GM04504 (cell line): Measurements from ENCODE around the gene VHLL.

Experiments used
- DNase-seq: peaks from one replicate; pipeline ENCODE4 v3.0.0-alpha.2; 2012; ENCODE audit warnings: low read depth

VHLL gene

DNA sequence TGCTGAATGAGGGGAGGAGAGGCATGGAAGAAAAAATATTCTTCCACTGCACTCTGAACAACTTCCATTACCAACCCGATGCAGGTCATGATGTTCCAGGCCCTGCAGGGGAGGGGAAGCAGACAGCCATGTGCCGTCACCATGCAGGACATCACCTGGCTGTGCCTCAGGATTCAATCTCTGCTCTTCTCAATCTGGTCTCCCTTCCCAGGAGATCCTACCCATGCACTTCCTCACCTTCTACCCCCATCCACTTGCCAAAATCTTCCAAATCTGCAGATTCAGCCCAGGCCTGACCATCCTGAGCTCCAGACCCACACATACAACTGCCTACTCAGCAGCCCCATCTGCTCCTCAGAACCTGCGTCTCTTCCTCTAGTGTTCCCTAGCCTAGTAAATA is 45.5 kb downstream of the VHLL start:
- no peak for DNase-seq

DNA sequence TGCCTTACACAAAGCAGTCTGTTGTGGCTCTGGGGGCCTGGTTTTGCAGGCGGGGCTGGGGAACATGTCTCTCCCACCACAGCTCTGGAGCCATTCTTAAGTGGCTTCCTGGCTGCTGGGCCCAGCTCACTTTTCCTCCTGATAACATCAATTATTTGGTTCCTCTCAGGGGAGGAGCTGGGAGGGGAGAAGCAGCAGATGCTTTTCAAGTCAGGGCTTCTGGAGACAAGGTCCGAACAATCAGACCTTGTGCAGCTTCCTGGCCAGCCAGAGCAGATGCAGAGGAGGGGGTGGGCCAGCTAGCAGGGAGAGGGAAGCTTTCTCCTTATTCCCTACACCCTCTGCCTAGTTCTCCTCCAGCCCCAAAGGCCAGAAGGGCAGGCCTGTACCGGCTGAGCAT is 47.6 kb downstream of the VHLL start:
- no peak for DNase-seq

DNA sequence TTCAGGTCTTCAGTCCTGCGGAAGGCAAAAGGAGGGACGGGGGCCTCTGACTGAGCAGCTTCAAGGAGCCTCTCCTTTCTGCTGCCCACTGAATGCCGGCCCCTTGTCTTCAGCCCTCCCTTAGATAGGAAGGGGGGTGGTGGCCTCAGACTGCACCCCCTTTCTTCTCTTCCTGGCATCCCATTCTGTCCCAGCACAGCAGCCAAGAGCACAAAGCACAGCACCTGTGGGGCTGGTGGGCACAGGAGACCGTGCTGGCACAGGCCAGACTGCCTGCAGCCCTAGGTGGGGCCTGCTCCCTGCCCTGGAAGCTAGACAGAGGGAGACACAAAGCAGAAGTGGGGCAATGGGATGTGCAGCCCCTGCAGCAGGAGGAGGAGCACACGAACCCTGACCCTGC is 49.5 kb downstream of the VHLL start:
- DNase-seq = no peak
